Keratinocyte (primary cell): ENCODE measurements around the gene FCER1G. TPM values are rescaled to one million over a fixed set of nuclear protein-coding genes. Genes with fewer than 3 reads are reported as not detected.

Experiments
- DNase-seq: peaks from one replicate; pipeline ENCODE4 v3.0.0-alpha.2; 2011; ENCODE audit warnings: low read depth, missing footprints, low spot score
- FAIRE-seq: peaks from 2 replicates; lab custom pipeline; 2011; peaks lifted over from hg19 to GRCh38; lab: Jason Lieb, UNC
- H2AFZ ChIP-seq: 2 replicates; pipeline ENCODE4 v1.6.0; 2012; ENCODE audit warnings: low read length, control low read depth, inconsistent platforms; ENCODE audit not compliant: control insufficient read depth
- H3K27ac ChIP-seq: 2 replicates; pipeline ENCODE4 v1.5.1; 2011; ENCODE audit warnings: low read length; ENCODE audit not compliant: control insufficient read depth, insufficient read depth
- H3K27me3 ChIP-seq: 3 replicates; pipeline ENCODE4 v1.6.0; 2011; ENCODE audit warnings: low read length; ENCODE audit not compliant: control insufficient read depth, insufficient read depth; ENCODE audit errors: extremely low read depth
- H3K36me3 ChIP-seq, 2 experiments: 2 replicates in 1 of 2; 3 replicates in 1 of 2; pipeline ENCODE4 v1.5.1; 2011; ENCODE audit warnings: low read length in 2 of 2, mild to moderate bottlenecking in 1 of 2; ENCODE audit not compliant: control insufficient read depth in 2 of 2, insufficient read depth in 2 of 2; ENCODE audit errors: extremely low read depth in 1 of 2
- H3K4me1 ChIP-seq: 3 replicates; pipeline ENCODE4 v1.5.1; 2011; ENCODE audit warnings: low read length; ENCODE audit not compliant: control insufficient read depth, insufficient read depth; ENCODE audit errors: extremely low read depth
- H3K4me2 ChIP-seq: 3 replicates; pipeline ENCODE4 v1.6.0; 2011; ENCODE audit warnings: low read depth, low read length; ENCODE audit not compliant: control insufficient read depth, insufficient read depth; ENCODE audit errors: extremely low read depth
- H3K4me3 ChIP-seq, 3 experiments: fragments of 200-600 bp in 1 of 3; sonication (generic) in 1 of 3; 2 replicates in 2 of 3; 3 replicates in 1 of 3; pipeline ENCODE4 v1.5.1; 2011 to 2016; ENCODE audit warnings: low read length in 3 of 3, mild to moderate bottlenecking in 3 of 3, control low read depth in 2 of 3, inconsistent platforms in 1 of 3, low read depth in 1 of 3, mixed read lengths in 1 of 3, mixed run types in 1 of 3, moderate library complexity in 1 of 3; ENCODE audit not compliant: control insufficient read depth in 2 of 3, insufficient read depth in 2 of 3; ENCODE audit errors: extremely low read depth in 1 of 3
- H3K79me2 ChIP-seq: 2 replicates; pipeline ENCODE4 v1.6.0; 2012; ENCODE audit warnings: low read length; ENCODE audit not compliant: control insufficient read depth, insufficient read depth
- H3K9ac ChIP-seq: 3 replicates; pipeline ENCODE4 v1.6.0; 2011; ENCODE audit warnings: low read length; ENCODE audit not compliant: control insufficient read depth, insufficient read depth; ENCODE audit errors: extremely low read depth
- H3K9me1 ChIP-seq: 3 replicates; pipeline ENCODE4 v1.6.0; 2011; ENCODE audit warnings: low read length; ENCODE audit not compliant: control insufficient read depth, insufficient read depth; ENCODE audit errors: extremely low read depth
- H3K9me3 ChIP-seq: 2 replicates; pipeline ENCODE4 v1.5.1; 2012; ENCODE audit warnings: low read depth, low read length; ENCODE audit not compliant: control insufficient read depth
- H4K20me1 ChIP-seq: 3 replicates; pipeline ENCODE4 v1.6.0; 2011; ENCODE audit warnings: low read length; ENCODE audit not compliant: control insufficient read depth, insufficient read depth; ENCODE audit errors: extremely low read depth
- CTCF ChIP-seq, 3 experiments: IDR thresholded peaks in 1 of 3; conservative IDR thresholded peaks in 1 of 3; optimal IDR thresholded peaks in 1 of 3; 2 replicates in 2 of 3; 3 replicates in 1 of 3; pipeline versions ENCODE3 to v1.5.1; 2011; ENCODE audit warnings: low read length in 3 of 3, mild to moderate bottlenecking in 3 of 3, moderate library complexity in 2 of 3, control low read depth in 1 of 3, inconsistent platforms in 1 of 3; ENCODE audit not compliant: insufficient read depth in 2 of 3; ENCODE audit errors: extremely low read depth in 1 of 3
- EZH2 ChIP-seq: IDR thresholded peaks from one replicate; pipeline ENCODE4 v1.6.1; 2012; ENCODE audit warnings: inconsistent platforms, mild to moderate bottlenecking, low read length, moderate library complexity
- dilution Hi-C: fragments of 300-500 bp; cut with MboI; formaldehyde crosslinking; loops from one replicate; pipeline ENCODE4 v1.7.0; 2020; ENCODE audit warnings: low sequenced_read_pairs; ENCODE audit not compliant: extremely low pct_ligation_motif_present
- polyA plus RNA-seq, 5 experiments: library from polyadenylated mRNA; depleted of rRNA in 3 of 5; stranded (reverse) in 3 of 5; stranded (forward) in 1 of 5; unstranded in 1 of 5; fragments of >200 nt; gene quantifications; 1 replicate in 1 of 5; 2 replicates in 3 of 5; 3 replicates in 1 of 5; pipeline versions ENCODE4 v1.2.1 to v1.2.3, GENCODE V29; 2011 to 2012; ENCODE audit warnings: missing spikeins in 2 of 5, low read depth in 1 of 5, low replicate concordance in 1 of 5

The FCER1G gene
- polyA plus RNA-seq, 1 donor (not counting 4 experiments of a cell fraction or from before 2014, with no cell fraction given), result 1.2 TPM

GRCh38 chr1:161225178-161225533, 10.1 kb downstream of the FCER1G start:
- H2AFZ ChIP-seq, result peak overlapping the region; percentile 38
- no peak overlapping the region for H3K9ac ChIP-seq
- dilution Hi-C loops, result no loop called here
- no peak overlapping the region for H3K4me2 ChIP-seq
- H3K27ac ChIP-seq, result no peak overlapping the region
- no peaks in the 10 kb centered on the region for H4K20me1 ChIP-seq
- H3K9me1 ChIP-seq, result no peaks in the 10 kb centered on the region
- peaks cover 19% of the 10 kb centered on the region for H3K4me1 ChIP-seq
- no peak overlapping the region for H3K4me3 ChIP-seq
- peaks cover 13% of the 10 kb centered on the region for H3K79me2 ChIP-seq
- FAIRE-seq (no peak), DNase-seq (no peak)
- no peaks in the 10 kb centered on the region for H3K9me3 ChIP-seq
- TF ChIP-seq CTCF (optimal IDR thresholded peaks at IDR 0.05 in 1 of 3, IDR thresholded peaks at IDR 0.05 in 1 of 3, conservative IDR thresholded peaks at IDR 0.05 in 1 of 3; ENCODE audit: extremely low read depth in 1 of 3, insufficient read depth in 2 of 3, low read length in 3 of 3) (no peak), EZH2 (no peak)
- no peaks in the 10 kb centered on the region for H3K27me3 ChIP-seq
- H3K36me3 ChIP-seq, result peaks cover 9 to 16% of the 10 kb centered on the region in 2 experiments

GRCh38 chr1:161225534-161226319, 10.6 kb downstream of the FCER1G start, which contains the start of gene TOMM40L:
Gene TOMM40L (plus strand): TSS chr1:161226060. CDS start chr1:161226490, 430 bp downstream.
- no peaks in the 10 kb centered on the region for H3K27me3 ChIP-seq
- DNase-seq, result peak; percentile 99
- H2AFZ ChIP-seq, result peak within 1 kb of the TSS; percentile 95
- peak within 1 kb of the TSS; percentile 97 for H3K4me2 ChIP-seq
- FAIRE-seq, result peak; percentile 94
- peaks cover 12 to 17% of the 10 kb centered on the region in 2 experiments for H3K36me3 ChIP-seq
- no peaks in the 10 kb centered on the region for H3K9me1 ChIP-seq
- H3K79me2 ChIP-seq, result peaks cover 13% of the 10 kb centered on the region
- H3K4me1 ChIP-seq, result peaks cover 19% of the 10 kb centered on the region
- peak within 1 kb of the TSS; percentile 84 for H3K9ac ChIP-seq
- dilution Hi-C loops, result no loop called here
- peak within 1 kb of the TSS; percentile 88 to 97 (median 90) for H3K4me3 ChIP-seq
- no peaks in the 10 kb centered on the region for H3K9me3 ChIP-seq
- H3K27ac ChIP-seq, result peak within 1 kb of the TSS; percentile 61
- H4K20me1 ChIP-seq, result no peaks in the 10 kb centered on the region
- TF ChIP-seq CTCF (optimal IDR thresholded peaks at IDR 0.05 in 1 of 3, IDR thresholded peaks at IDR 0.05 in 1 of 3, conservative IDR thresholded peaks at IDR 0.05 in 1 of 3; ENCODE audit: extremely low read depth in 1 of 3, insufficient read depth in 2 of 3, low read length in 3 of 3) (peak; percentile 61 to 71 (median 63)), EZH2 (no peak)
